Measurements from ENCODE around the gene BMERB1.
"Not testable (repeated sequence)": the region's sequence is repeated elsewhere in the genome, so short reads cannot be mapped to it uniquely, and the experiment has no call there.

The BMERB1 gene

DNA sequence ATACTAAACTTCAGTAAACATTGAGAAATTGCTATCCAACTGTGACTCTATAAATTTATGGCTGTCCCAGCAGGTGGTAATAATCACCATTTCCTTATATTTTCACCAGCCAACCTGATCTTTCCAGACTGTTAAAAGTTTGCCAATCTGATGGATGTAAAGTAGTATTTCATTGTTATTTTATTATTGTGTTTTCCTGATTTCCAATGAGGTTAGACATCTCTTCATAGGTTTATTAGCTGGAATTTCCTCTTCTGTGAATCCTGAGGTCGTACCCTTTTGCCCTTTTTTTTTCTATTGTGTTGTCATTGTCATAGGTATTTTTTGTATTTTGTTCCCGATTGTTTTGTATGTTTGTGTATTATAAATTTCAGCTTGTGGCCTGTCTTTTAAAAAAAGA is 31.7 kb downstream of the BMERB1 start:
- DNase-seq: no peak

DNA sequence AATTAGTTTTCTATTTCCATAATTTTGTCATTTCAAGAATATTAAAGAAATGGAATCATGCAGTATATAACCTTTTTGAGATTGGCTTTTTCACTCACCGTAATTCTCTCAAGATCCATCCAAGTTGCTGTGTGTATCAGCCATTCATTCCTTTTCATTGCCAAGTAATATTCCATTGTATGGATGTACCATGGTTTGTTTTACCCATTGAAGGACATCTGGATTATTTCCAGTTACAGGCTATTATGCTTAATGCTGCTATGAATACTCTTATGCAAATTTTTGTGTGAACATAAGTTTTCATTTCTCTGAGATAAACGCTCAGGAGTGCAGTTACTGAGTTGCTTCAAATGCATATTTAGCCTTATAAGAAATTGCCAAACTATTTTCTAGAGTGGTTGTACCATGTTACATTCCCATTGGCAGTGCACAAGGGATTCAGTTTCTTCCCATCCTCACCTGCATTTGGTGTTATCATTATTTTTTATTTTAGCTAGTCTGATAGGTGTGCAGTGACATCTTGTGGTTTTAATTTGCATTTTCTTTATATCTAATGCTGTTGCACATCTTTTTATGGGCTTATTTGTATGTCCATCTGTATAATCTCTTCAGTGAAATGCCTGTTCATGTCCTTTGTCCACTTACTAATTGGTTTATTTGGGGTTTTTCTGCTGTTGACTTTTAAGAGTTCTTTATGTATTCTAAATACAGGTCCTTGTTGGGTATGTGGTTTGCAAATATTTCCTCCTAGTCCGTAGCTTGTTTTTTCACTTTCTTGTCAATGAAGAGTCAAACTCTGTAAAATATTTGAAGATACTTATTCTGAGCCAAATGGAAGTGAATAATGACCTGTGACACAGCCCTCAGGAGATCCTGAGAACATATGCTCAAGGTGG is 32.7 kb downstream of the BMERB1 start:
- no peak for DNase-seq

DNA sequence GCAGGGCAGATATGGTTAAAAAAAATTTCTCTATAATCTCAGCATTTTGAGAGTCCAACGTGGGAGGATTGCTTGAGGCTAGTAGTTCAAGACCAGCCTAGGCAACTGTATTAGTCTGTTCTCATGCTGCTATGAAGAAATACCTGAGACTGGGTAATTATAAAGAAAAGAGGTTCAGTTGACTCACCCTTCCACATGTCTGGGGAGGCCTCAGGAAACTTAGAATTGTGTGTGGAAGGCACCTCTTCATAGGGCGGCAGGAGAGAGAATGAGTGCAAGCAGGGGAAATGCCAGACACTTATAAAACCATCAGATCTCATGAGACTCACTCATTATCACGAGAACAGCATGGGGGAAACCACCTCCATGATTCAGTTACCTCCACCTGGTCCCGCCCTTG is 42.6 kb downstream of the BMERB1 start:
- not testable (repeated sequence) for DNase-seq

DNA sequence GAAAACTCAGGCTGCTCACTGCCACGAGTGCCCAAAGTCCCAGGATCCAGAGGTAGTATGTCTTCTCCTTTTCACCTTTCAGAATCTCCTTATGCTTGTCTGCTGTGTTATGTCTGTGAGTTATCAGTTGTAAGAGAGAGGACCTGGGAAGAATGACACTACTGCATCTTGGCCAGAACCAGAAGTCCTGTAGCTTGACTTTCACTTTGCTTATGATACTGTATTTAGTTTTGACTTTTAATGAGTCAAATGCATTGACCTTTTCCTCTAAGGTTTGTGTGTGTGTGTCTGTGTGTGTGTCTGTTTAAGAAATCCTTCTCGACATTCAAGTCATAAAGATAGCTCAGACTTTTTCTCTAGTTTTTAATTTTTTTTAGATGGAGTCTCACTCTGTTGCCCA is 43.4 kb downstream of the BMERB1 start:
- DNase-seq: no peak

DNA sequence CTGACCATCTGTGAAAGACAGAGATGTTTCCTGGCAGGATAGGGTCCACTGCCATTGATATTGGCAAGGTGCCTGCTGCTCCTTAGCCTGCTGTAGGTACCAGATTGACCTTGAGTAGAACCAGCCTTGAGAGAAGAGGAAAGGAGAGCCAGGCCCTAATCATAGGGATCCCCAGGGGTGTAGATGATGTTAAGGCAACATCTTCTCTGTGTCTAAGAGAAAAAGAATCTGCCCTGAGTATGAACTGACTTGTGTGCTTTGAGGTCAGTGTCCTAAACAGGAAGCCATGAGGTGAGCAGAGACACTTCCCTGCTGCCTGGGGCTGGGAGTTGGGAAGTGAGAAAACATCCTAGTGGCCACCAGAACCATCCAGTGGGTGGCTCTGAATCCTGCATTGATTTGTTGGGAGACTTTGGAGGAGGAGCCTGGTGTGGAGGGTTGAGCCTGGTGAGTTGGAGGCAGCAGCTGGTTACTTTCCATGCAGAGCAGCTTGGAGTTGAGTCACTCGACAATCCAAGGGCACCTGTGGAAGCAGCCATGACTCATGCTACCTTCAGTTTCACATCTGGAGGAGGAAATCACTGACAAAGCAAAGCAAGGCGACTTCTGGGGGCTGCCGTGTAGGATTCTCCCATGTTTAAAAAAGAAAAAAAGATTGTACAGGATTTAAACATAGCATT is 47.8 kb downstream of the BMERB1 start:
- DNase-seq: no peak

DNA sequence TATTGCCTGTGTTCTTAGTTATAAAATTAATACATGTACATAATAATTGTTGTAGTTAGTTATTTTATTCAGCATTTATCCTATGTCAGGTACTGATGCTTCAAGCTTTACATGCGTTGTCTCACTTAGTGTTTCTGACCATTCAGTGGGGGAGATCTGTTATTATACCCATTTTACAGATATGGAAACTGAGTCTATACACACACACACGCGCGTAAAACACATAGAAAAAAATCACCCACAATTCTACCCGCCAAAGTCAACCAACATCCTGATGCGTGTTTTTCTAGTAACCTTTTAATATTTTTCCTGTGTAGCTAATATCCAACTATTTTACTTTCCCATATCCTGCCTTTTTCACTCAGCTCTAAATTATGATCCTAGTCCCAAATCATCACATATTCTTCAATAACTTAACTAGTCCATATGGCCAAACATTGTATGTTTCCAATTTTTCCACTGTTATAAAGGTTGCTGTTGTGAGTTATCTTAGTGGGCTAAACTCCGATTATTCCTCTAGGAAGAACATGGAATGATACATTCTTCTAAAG is 48.4 kb downstream of the BMERB1 start:
- no peak for DNase-seq

DNA sequence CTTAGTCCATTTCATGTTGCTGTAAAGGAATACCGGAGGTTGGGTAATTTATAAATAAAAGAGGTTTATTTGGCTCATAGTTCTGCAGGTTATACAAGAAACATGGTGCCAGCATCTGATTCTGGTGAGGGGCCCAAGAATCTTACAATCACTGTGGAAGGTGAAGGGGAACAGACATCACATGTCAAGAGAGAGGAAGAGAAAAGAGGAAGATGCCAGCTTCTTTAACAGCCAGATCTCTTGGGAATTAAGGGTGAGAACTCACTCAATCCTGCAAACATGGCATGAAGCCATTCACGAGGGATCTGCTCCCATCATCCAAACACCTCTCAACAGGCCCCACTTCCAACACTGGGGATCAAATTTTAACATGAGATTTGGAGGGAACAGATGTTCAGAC is 49.5 kb downstream of the BMERB1 start:
- DNase-seq: no peak

DNA sequence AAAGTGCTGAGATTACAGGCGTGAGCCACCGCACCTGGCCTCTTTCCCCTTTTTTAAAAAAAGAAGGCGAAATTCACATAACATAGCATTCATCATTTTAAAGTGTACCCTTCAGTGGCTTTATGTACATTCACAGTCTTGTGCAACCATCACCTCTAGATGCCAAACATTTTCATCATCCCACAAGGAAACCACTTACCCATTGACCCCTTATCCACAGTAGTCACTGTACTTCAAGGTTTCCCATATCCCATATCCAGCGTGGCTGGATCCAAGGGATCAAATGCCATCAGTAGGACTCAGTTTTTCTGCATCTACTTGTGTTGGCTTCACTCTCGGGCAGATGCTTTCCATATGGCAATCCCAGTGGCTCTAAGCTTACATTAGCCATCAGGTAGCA is 50.3 kb downstream of the BMERB1 start:
- no peak for DNase-seq

DNA sequence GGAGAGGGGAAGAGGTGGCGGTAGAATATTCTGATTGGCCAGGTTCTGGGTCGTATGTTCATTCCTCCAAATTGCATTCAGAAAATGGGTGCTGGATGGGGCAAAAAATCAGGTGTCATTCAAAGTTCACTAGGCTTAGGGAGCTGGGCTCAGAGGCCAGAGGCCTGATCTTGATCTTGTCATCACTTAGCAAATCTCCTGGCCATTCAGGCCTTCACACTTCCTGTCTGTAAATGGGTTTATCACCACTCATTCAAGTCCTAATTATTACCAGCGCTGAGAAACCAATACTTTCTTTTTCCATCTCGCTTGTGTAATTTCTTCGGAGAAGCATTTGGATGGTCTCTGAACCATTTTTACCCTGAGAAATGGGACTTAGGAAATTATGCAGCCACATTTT is 50.8 kb downstream of the BMERB1 start:
- DNase-seq: no peak

DNA sequence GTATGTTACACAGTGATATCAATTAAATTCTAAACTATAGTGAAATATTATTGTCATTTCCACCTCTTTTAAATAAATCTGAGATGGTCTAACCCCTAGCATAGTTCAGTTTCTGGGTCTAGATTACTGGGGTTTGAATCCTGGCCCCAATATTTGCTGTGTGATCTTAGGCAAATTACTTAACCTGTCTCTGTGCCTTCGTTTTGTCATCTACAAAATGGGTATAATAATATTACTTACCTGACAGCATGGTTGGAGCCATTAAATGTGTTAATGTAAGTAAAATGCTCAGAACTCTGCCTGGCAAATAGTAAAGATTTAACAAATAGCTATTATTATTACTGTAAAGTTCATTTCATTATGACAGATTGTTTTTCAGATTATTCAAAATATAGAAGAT is 52.3 kb downstream of the BMERB1 start:
- DNase-seq: no peak

DNA sequence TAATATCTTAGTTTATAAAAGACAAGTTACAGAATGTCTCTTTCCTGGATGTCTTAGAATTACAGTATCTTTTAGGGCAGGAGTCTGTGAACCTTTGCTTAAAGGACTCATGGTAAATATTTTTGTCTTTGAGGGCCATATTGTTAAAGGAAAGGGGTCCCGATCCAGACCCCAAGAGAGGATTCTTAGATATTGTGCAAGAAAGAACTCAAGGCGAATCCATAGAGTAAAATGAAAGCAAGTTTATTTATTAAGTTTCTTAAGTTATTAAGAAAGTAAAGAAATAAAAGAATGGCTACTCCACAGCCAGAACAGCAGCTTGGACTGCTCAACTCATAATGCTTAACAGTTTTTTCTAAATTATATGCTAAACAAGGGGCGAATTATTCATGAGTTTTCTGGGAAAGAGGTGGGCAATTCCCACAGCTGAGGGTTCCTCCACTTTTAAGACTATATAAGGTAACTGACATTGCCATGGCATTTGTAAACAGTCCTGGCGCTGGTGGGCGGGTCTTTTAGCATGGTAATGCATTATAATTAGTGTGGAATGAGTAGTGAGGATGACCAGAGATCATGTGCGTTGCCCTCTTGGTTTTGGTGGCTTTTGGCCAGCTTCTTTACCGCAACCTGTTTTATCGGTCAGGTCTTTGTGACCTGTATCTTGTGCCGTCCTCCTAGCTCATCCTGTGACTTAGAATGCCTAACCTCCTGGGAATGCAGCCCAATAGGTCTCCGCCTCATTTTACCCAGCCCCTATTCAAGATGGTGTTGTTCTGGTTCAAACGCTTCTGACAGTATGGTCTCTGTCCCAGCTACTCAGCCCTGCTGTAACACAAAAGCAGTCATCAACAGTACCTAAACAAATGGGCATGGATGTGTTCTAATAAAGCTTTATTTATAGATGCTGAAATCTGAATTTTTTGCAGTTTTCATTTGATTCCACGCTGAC is 53.2 kb downstream of the BMERB1 start:
- no peak for DNase-seq

DNA sequence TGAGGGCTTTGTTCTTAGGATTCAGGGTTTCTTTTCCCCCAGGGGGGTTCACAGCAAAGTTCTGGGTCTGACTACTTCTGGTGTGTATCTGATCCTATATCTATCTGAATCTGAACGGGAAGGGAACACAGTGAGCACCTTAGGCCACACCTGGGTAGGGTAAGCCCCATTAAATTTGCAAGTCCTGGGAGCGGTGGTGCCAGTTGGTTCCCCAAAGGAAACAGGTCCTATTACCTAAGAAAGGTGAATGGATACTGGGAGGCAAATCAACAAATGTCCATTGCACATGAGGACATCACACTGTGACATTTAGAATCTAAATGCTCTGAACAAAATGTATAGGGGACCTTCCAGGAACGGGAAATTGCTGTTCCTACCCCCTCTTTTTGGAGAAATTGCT is 54.6 kb downstream of the BMERB1 start:
- no peak for DNase-seq

DNA sequence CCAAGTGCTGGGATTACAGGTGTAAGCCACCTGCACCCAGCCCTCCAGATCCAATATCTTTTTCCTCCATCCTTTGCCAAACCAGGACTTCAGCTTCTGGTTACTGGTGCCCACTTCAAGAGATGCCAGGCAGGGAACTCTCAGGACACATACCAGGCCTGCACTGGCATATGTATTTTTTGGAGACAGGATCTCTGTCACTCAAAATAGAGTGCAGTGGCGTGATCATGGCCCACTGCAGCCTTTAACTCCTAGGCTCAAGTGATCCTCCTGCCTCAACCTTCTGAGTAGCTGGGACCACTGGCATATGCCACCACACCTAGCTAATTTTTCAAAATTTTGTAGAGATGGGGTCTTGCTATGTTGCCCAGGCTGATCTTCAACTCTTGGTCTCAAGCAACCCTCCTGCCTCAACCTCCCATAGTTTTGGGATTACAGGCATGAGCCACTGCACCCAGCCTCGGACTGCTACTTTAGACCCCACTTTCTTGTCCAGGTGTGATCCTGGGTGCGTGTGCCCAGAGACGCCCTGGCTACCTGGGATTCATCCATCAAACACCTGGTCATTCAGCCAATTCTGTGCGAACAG is 55.8 kb downstream of the BMERB1 start:
- no peak for DNase-seq

DNA sequence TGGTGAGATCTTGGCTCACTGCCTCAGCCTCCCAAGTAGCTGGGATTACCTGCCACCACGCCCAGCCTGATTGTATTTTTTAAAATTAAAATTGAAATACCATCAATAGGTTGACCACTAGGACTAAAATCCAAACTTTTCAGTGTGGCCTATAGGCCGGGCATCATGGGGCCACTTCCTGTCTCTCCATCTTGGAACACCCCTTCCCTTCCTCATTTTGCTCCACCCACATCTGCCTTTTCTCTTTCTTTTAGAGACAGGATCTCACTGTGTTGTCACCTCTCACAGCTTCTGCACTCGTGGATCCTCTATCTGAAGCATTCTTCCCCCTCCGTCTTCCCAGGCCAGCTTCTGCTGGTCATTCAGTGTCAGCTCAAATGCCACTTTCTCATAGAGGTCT is 57.0 kb downstream of the BMERB1 start:
- DNase-seq: no peak

DNA sequence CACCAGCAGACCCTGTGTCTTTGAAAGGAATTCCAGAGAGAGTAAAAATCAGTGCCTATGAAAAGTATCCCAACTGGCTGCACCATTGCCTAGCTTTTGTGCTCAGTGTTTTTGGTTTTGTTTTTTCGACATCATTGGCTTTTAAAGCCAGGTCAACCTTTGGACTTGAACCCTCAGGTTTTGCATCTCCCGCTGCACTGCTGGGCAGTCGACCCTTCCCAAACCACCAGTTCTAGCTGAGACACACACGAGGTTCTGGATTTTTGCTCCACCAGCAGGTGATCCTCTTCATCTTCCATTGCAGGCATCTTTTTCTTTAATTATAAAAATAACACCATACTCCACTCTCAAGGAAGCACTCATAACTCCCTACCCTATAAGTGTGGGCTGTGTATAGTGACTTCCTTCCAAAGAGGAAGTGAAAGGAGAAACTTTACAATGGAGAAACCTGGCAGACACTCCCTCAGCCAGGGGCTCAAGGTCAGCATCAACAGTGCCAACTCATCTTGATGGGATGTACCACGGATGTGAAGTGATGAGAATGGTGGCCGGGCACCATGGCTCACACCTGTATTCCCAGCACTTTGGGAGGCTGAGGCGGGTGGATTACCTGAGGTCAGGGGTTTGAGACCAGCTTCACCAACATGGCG is 57.8 kb downstream of the BMERB1 start:
- no peak for DNase-seq

DNA sequence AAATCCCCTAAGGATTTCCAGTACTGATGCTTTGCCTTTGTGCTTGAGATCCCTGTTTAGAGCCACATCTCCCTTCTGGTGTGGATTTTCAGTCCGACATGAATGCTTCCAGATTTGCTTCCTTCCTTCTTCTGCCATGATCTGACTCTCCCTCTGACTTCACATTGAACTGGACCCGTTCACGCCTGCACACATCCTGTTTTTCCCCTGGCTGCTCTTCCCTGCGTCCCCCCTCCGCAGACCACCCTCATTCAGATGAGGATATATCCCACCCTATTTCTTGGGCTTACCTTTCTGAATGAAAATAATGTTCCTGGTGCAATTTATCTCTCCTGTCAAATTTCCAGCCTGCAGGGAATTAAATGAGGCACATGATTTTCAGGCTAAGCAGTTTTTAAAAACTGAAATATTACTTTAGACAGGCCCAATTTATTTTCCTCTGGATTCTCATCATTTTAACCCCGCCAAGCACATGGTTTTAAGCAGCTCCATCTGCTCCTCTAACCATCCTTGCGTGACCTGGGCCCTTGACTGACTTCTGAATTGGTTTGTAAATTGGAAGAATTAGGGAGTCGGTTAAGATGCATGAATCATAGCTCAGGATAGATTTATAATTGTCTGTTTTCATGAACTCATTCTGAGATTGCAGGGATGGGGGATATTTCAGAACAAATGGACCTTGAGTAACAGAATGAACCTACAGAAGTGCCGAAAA is 59.2 kb downstream of the BMERB1 start:
- DNase-seq: no peak

DNA sequence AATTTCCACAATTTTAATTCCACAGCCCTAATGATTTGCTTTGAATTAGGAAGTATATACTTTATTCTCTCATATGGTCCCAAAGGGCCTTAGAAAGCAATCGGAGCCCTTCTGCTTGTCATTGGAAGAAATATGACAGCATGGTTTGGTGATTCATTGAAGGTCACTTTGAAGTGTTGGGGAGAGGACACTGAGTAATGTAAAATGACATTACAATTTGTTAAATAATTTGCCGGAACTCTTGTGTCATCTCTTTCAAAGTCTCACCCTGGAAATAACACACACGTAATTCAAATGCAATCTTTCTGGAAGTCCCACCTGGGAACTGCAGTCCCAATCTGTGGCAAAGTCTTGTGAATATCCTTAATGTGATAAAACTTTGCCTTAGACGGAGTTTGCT is 59.8 kb downstream of the BMERB1 start:
- DNase-seq: no peak

DNA sequence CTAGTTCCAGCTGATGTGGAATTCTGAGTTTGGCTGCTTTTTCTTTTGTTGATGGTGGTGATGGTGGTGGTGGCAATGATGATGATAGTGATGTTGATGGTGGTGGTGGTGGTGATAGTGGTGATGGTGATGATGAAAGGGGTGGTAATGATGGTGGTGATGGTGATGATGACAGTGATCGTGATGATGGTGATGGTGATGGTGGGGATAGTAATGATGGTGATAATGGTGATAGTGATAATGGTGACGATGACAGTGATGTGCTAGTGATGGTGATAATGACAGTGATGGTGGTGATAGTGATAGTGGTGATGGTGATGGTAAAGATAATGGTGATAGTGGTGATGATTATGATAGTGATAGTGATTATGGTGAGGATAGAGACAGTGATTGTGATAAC is 61.5 kb downstream of the BMERB1 start:
- no peak for DNase-seq

DNA sequence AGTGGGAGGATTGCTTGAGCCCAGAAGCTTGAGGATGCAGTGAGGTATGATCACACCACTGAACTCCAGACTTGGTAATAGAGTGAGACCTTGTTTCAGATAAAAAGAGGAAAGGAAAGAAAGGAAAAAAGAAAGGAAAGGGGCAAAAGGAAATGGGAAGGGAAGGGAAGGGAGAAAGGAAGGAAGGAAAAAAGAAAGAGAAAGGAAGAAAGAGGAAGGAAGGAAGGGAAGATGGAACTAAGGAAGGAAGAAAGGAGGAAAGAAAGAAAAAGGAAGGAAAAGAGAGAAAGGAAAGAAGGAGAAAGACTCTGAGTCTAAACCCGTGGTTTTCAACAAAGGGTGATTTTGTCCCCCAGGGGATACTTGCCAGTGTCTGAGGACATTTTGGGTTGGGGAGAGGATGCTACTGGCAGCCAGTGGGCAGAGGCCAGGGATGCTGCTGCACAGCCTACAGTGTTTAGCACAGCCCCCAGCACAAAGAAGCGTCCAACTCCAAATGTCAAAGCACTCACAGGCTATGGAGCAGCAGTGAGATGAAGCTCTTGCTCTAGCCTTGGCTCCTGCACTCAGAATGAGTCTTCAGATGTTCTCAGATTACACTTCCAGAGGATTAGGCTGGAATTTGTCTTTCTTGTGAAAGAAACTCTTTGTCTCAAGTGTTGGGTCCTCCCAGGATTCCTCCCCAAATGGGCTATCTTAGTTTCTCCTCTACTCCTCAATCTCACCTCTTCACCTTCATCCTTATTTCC is 64.2 kb downstream of the BMERB1 start:
- no peak for DNase-seq

DNA sequence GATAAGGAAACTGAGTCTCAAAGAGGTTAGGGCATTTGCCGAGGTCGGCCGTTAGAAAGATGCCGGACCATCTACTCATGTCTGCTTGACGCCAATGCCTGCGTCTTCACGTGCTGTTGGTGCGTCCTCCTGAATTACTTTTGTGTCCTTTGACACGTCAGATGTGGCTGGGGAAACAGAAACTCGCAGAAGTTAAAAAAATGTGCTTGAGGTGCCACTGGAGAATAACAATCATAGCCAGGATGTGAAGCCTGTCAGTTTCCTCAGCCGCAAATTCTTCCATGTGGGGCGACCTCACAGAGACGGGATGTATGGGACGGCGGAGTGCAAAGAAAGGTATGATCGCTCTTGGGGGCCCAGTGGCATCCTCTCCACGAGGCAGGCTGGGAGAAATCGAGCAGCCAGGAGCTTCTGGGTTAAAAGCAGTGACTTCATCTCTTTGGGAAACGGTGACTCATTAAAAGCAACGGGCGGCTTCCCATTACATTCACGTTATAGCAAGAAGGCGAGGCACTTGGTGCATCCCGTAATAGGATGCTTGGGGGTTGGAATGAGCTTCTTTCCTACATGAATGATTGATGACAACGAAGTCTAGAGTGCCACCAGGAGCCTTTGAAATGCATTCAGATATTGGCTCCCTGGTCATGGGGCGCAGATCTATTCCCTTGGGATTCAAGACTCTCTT is 67.8 kb downstream of the BMERB1 start:
- no peak for DNase-seq
